Activated CD4-positive, alpha-beta T cell treated with anti-CD3 and anti-CD28 coated beads, Interleukin-2, amount 50 U/mL, for 48 hours (primary cell): ENCODE results near the gene TMEM47.

ENCODE experiments used
- DNase-seq, 2 experiments: peaks; one replicate each; pipeline ENCODE4 v3.0.0-alpha.2; 2020

The TMEM47 gene

DNA sequence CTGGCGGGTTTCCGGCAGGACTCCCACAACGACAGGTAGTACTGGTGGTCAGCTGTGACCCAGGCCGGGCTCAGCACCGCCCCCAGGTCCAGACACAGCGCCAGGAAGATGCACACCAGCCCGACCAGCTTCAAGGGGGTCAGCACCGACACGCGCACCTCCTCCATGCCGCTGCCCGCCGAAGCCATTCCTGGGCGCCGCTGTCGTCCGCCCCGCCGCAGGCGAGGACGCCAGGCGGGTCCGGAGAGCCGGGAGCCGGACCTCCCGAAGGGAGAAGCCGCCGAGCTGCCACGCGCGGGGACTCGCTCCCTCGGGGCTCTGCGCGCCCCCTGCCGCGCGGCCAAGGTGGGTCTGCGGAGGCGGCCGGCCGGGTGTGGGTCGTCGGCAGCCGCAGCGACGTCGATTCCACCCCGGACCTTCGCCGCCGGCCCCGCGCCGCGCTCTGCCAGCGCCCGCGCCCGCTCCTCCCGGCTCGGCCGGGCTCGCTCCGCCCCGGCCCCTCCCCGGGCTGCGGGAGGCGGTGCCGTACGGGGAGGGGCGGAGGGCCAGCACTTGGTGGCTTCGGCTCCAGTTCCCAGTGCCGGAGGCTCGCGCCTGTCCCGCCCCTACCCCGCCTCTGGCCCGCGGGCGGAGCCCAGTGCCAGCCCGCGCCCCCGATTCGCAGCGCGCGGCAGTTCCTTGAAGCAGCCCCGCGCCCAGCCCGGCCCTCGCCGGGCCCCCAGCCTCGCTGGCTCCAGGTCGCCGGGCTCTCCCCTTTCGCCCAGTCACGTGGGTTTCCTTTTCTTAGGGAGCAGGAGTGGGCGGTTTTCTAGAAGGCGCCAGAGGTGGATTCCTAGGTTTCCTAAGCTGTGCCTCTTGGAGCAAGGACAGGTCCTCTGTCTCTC is at the start of gene TMEM47:
Gene TMEM47, minus strand, starts transcription at position 444 of the 884 bp plus-strand sequence. Its CDS starts 256 bp downstream, at position 188.
- DNase-seq, result peak in 1 of 2 experiments; percentile 2

DNA sequence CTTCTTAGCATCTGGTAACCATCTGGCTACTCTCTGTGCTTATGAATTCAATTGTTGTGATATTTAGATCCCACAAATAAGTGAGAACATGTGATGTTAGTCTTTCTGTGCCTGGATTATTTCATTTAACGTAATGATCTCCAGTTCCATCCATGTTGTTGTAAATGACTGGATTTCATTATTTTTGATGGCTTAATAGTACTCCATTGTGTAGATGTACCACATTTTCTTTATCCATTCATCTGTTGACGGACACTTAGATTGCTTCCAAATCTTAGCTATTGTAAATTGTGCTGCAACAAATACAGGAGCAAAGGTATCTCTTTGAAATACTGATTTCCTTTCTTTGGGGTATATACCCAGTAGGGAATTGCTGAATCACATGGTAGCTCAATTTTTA is 30.0 kb upstream of the TMEM47 start:
- no peak for DNase-seq

DNA sequence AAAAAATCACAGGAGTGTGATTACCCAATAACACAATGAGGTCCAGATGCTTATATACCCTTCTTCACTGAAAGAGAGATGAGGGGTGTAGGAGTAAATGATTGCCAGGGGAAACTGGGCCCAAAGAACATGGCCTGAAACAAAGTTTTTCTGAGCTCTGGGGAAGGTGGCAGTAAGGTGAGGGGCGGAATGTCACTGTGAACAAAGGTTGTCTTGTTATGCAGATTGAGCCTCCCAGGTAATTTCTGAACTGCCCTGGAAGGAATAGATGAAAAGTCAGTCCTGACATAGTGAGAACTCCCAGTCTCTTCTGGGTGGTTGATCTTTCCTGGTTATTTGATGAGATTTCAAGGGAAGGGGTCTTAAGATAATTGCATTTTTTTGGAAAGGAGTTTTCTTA is 2.5 kb upstream of the TMEM47 start:
- DNase-seq, result no peak

DNA sequence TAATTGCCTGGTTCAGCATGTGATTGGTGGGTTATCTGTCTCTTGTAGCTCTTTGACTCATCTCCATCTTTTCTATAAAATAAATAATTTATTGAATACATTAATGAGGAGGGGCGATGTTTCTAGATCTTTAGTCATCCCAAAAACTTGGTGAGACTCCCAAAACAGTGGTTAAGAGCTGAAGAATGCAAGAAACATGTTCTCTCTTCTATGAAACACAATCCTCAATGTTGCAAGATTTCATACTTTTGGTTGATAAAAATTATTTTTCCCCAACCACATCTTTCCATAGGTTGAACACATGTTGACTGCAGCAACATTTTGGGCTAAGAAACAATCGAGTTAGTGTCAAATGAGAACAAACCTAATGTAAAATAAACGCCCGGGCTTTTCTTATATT is 1.2 kb upstream of the TMEM47 start:
- no peak for DNase-seq

DNA sequence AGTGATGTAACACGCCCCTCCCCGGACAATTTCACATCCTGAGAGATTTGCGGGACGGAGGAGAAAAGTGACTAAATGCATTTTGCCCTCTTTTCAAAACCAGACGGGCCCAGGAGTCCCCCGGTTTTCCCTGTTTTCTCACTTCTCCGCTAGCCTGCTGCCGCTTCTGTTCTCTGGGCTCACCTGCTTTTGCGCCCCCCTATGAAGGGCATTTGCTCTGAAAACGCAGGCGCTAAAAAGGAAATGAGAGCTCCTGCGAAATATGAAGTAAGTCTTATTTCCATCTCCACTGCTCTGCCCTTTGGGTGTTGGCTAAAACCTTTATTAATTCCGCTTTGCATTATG is 613 bp upstream of the TMEM47 start:
- DNase-seq, result no peak

DNA sequence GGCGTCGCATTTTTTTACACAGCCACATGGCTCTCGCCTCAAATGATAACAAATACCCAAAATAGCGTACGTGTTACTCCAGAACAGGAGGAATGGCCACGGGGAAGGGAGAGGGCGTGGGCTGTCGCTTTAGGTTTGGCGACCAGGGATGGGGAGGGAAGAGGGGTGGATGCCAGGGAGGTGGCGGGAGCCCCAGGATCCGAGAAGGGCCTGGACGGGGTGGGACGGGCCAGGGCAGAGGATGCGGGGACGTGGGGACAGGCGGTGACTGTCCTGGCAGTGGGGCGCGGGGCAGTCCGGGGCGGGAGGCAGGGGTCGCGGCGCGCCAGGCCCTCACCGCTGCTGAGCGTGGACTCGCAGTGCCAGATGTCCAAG is 631 bp downstream of the TMEM47 start:
- no peak for DNase-seq

DNA sequence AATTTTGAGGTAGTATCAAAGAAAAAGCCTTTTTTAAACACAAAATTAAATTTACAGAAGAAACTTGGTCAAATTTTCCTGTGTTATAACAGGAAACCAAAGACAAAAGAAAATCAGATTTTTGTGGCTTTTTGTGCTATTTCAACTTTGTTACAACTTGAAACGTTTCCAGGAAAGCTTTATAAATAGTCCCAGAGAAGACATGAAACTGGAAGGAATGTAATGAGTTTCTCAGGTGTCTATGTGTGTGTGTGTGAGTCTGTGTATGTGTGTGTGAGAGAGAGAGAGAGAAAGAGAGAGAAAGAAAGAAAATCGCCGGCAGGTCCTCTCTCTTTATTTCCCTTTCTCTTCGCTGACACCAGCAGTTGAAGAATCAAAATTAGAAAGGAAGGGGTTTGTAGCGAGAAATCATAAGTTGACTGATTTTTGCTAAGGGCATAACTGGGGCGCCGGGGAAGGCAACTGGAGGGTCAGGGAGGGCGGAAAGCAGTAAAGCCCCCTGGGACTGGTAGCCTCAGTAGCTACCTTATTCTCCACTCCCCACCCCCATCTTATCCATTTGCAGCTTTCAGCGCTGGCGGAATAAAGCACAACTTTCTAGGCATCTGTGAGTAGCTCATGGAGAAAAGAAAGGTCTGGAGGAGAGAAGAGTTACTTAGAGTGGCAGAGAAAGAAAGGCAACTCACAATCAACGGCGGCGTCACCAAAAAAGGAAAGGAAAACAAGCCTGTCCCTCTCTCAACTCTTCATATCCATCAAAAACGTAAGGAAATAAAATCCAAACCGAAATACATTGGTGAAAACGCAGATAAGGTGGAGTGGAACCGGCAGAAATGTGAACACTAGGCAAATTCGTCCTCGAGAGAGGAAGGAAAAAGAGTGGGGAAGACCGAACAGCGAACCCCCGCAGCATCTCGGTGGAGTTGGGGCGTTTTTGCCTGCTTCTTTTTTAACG is 1.3 kb downstream of the TMEM47 start:
- DNase-seq, result no peak

DNA sequence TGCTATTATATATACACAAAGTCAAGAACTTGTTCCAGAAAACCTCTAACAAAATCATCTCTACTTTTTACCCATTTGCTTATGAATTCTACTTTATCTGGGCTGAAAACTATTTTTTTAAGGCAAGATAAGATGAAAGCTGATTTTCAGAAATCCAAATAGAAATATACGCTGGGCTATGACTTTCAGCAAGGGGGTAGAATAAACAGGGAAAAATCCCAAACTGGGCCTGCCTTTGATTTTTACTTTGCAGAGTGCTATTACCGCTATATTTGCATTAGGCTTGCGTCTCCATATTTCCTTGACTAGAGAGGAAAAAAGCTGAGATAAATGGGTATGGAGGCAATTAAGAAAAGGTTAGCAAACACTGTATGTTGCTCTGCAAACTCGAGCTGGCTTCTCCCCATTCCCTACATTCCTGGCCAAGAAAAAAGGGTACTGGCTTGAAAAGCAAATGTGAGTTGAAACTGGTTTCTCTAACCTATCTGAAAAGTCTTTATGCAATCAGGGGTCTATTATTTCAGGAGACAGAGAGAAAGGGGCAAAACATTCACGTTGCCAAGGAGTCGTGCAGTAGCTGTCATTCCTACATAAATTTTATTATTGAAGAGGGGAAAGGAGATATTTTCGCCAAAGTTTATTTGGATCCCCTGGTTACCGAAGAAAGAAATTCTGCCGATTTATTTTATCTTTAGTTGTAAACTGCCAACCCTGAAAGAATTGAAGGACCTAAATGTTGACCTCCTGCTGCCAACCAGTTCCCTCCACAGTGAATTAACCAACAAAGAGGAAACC is 2.2 kb downstream of the TMEM47 start:
- no peak for DNase-seq

DNA sequence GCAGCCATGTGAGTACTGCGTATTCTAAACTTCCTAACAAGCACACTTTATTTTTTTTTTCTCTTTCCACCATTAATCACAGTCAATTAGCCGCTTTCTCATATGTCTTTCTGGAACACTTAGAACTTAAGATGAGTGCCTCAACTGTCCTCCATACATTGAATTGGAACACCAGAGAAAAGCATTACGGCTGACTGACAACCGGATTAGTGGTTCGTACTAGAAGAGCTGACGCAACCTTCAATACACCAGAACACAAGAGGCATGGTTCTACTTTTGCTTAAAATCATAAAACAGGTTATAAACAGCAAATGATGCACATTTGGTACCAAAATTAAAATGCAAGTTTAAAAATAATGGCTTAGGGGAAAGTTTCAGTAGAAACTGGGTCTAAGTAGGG is 3.3 kb downstream of the TMEM47 start:
- DNase-seq, result no peak

DNA sequence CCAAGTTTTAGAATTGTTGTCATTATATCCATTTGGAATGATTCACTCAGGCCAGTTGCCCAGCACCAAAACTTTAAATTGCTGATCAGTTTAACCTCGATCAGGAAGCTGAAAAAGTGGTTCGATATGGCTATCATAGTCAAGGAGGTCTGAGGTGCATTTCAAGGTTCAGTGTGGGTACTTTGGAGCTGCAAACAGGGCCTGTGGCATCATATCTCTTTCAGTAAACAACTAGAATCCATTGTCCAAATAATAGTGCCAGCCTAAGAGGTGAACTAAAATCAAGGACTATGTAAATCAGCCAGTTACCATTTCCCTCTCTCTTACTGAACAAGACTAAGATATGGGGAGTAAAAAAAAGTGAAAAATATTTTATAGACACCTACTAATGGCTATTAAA is 14.2 kb downstream of the TMEM47 start:
- no peak for DNase-seq

DNA sequence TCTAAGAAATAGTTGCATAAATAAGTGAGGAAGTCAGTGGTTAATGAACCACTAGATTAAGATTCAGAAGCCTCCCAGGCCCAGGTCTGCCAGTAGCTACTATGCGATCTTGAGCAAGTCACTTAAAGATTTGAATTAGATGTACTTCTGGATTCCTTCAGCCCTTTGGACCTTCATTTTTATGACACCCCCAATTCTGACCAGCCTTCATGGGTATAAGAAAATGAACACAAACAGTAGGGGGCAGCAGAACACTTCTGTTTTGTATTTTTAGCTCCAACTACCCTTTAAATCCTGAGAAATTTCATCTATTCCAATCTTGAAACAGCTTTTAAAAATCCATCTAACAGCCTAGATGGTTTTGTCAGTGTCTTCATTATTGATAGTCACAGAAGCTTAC is 19.0 kb downstream of the TMEM47 start:
- DNase-seq, result no peak

DNA sequence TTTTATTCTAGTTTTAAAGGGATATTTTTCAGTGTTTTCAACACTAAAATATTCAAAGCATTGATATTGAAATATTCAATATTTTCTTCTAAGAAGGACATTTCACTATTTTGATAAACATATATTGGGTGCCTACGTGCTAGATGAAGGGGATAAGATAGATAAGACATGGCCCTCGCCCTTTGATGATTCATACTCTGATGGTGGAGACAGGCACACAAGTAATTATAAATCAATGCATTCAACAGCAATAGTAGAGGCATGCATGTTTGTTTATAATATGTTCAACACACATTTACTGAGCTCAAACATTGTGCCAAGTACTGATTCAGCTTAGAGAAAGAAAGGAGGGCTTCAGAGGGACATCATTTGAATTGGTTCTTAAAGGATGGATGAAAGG is 22.7 kb downstream of the TMEM47 start:
- no peak for DNase-seq

DNA sequence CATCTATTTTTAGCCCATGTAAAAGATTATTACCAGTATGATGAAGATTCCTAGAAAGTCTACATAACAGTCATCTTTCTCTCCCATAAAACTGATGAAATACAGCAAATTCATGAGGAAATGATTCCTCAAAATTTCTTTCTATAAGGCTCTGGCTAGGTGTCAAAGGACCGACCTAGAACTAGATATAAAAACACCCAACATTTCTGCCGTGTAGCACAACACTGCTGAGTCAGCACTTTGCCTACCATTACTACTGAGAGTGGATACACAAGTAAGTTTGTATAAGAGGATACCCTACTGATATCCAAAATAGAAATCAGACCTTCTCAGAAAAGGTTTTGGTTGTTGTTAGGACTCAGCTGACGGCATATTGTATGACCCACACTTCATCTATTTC is 24.7 kb downstream of the TMEM47 start:
- no peak for DNase-seq

DNA sequence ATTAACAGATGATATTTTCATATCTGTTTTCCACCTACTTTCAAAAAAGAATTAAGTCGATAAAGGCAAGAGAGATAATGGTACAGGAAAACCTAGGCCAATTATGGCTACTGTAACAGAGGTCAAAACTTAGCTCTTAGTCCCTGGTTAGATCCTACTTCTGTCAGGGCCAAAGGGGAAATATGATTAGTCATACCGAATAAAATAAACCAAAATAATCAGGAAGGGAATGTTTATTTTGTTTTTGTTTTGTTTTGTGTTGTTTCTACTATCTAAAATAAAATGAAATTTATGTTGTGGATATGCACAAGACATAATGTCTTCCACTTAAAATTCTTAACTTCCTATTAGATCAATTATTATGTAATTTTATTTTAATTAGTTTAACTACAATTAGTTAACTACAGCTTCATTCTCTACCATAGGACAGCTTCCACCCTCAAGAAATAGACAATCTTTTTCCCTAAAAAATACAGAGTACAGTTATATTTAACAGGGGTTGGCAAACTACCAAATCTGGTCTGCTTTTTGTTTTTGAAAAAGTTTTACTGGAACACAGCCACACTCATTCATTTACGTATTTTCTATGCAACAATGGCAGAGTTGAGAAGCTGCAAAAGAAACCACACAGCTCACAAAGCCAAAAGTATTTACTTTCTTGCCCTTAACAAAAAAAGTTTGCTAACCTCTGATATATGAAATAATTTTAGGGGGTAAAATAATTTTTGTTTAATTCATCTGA is 25.4 kb downstream of the TMEM47 start:
- no peak for DNase-seq

DNA sequence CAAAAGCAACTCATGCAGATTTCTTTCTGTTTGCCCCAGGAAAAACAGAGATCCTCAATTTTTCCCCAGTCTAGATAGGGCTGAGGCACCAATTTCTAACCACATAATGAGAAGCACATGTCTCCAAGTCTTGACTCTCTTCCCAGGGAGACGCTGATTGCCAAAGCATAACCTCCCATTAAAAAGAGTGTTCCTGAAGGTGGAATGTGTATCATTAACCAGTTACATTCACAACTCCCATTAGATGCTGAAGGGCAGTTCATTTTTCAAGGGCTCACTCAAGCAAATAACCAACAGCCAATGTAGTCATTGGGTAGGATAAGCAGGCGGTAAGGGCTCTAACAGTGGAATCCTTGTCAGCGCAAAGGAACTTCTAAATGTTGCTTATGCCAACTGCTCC is 27.5 kb downstream of the TMEM47 start:
- no peak for DNase-seq

DNA sequence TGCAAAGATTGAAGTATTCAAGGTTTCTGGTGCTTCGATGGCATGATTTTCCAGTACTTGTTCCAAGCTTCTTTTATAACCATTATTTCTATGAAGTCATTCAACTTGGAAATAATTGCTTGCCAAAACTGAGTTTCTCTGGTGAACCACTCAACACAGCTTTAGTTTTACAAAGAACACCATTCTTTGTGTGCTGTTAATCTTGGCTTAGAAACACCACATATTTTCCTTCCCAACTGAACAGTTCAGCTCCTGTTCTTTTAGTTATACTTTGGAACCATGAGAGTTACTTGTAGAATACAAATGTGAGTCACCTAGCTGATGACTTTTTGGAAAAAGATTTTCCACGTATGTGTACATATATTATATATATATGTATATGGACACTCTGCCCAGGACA is 32.7 kb downstream of the TMEM47 start:
- DNase-seq, result no peak

DNA sequence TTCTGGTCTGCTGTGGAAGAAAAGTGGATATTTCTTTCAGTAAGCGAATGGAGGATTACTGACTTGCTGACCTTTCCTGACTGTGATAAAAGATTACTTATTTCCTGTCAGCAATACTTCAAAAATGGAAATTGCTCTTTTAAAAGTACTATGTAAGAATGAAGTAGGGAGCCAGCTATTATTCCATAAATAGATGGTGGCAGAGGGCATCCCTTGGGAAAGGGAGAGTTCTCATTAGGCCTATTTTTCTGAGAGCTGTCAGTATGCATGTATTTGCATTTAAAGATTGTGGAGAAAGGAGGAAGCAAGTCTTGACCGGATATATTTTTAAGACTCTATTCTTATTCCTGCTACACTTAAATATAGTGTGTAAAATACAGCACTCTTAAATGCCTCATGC is 37.2 kb downstream of the TMEM47 start:
- DNase-seq, result no peak

DNA sequence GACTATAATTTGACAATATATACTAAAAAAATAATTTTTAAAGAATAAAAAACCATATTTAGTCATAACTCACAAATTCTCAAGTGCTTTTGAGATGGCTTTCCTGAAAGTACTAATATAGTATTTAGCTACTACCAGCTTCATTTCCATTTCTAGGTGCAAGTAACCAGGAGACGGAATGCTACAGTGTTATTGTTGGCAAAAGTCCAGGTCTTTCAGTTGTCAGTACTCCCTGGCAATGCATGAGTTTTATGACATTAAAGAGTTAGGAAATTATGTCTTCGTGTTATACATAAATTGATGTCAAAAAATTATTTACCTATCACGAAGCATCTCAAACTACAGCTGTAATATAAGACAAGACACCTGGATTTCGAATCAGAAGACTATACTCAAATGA is 45.0 kb downstream of the TMEM47 start:
- DNase-seq, result no peak

DNA sequence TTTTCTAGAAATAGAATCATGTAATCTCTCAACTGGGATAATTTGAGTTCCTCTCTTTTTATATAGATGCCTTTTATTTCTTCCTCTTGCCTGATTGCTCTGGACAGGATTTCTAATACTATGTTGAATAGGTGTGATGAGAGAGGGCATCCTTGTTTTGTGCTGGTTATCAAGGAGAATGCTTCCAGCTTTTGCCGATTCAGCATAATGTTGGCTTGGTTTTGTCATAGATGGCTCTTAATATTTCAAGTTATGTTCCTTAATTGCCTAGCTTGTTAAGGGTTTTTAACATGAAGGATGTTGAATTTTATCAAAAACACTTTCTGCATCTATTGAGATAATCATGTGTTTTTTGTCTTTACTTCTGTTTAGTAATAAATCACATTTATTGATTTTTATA is 58.7 kb downstream of the TMEM47 start:
- DNase-seq, result no peak

DNA sequence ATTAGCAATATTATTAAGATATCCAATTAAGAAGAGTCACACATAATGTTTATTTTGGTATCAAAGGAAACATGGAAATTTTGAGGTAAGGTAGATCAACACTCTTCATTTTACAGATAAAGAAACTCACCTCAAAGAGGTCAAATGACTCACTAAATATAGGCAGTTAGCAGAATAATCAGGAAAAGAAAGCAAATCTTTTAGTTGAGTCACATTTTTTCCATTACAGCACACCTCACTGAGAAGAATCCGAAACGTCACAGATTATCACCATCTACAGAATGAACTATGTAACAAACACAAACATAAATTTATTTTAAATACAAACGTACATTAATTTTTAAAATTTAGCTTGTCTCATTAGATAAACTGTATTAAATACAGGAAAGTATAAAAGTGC is 70.1 kb downstream of the TMEM47 start:
- no peak for DNase-seq

DNA sequence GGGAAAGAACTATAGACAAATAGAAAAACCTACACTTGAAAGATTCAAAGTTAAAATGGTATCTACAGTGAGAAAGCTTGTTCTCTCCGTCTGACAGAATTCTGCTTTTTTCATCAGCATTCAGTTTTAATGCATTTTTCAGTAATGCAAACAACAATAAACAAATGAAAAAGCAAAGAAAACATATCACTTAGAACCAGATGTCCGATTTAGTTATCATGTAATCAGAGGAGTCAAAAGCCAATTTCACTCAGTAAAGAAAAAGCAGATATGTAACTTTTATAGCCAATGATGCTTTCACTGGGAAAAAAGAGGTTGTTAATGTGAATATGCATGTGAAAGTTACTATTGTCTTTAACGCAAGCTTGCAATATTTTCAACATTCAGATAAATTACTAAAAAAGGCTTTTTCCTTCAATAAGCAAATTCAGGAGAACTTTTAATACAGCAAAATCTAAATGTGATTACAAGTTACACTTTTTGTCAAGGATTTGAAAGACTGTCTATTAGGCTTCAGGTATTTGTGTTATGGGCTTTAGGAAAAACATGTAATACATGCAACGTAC is 70.7 kb downstream of the TMEM47 start:
- no peak for DNase-seq

DNA sequence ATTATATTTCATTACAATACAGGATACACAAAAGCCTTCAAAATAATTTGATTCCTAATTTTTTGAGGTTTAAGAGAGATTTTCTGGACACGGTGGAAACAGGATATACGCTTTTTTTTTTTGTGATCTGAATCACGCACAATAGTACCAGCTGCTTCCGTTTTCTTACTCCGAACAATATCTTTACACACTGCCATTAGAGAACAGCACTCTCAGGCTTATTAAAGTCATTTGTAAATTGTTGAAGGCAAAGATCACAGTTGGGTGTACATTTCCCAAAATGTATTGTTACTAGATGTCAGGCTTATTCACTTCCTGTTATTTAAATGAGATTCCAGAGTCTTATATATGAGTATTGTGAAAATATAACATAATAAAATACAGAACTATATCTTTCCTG is 71.5 kb downstream of the TMEM47 start:
- no peak for DNase-seq
